Stomach (tissue), 9 donors: Measurements from ENCODE around the gene SH3TC1. TPM values are rescaled to one million over a fixed set of nuclear protein-coding genes. Genes with fewer than 3 reads are reported as not detected.

Experiments
- DNase-seq, 2 donors: peaks; one replicate each; pipeline versions ENCODE4 v3.0.0 to v3.0.0-alpha.2; 2013 to 2019
- H3K27ac ChIP-seq, 5 donors: fragments of 200-600 bp in 4 of 5; sonication (generic) in 4 of 5; one replicate each; pipeline ENCODE4 v1.5.1; 2013 to 2019; ENCODE audit warnings: mild to moderate bottlenecking in 1 of 5, moderate library complexity in 1 of 5
- H3K27me3 ChIP-seq, 3 donors: fragments of 200-600 bp; sonication (generic); one replicate each; pipeline ENCODE4 v1.5.1; 2017 to 2019; ENCODE audit warnings: mixed run types in 1 of 3
- H3K36me3 ChIP-seq, 4 donors: fragments of 200-600 bp; sonication (generic); 1 replicate in 3 of 4; 2 replicates in 1 of 4; pipeline ENCODE4 v1.5.1; 2016 to 2019
- H3K4me1 ChIP-seq, 4 donors: fragments of 200-600 bp; sonication (generic); one replicate each; pipeline ENCODE4 v1.5.1; 2016 to 2019
- H3K4me3 ChIP-seq, 4 donors: fragments of 200-600 bp; sonication (generic) in 3 of 4; one replicate each; pipeline ENCODE4 v1.5.1; 2016 to 2019; ENCODE audit warnings: mild to moderate bottlenecking in 1 of 4
- H3K9me3 ChIP-seq, 4 donors: fragments of 200-600 bp; sonication (generic); one replicate each; pipeline ENCODE4 v1.5.1; 2016 to 2019
- EP300 ChIP-seq: sonication (generic); formaldehyde crosslinking; IDR thresholded peaks from one replicate; pipeline ENCODE4 v1.6.1; 2017; ENCODE audit warnings: antibody characterized with exemption
- POLR2A ChIP-seq, 4 donors: fragments of 450-650 bp; IDR thresholded peaks; one replicate each; pipeline ENCODE4 v1.6.1; 2016; ENCODE audit warnings: antibody characterized with exemption in 4 of 4, control low read depth in 2 of 4, mild to moderate bottlenecking in 1 of 4, moderate library complexity in 1 of 4
- POLR2AphosphoS5 ChIP-seq, 3 donors: sonication (generic); formaldehyde crosslinking; IDR thresholded peaks; one replicate each; pipeline ENCODE4 v1.6.1; 2016; ENCODE audit warnings: antibody characterized with exemption in 3 of 3
- WGBS, 5 donors: extraction: QIAGEN DNeasy Blood & Tissue Kit in 3 of 5; methylation state at CpG; one replicate each; pipeline versions ENCODE4 v1.1.5 to v1.1.7; 2013 to 2018; 5-methylcytosine and 5-hydroxymethylcytosine counted together
- intact Hi-C: fragments of 100-400 bp; cut with DNase I; formaldehyde crosslinking; loops from one replicate; pipeline ENCODE4 v1.15.1; 2023; ENCODE audit warnings: low total_unique reads
- polyA plus RNA-seq, 3 donors: library from polyadenylated mRNA; stranded (reverse); fragments of 200-250 nt; gene quantifications; one replicate each; pipeline ENCODE4 v1.2.3, GENCODE V29; 2013
- total RNA-seq, 5 donors: library from RNA; depleted of rRNA; stranded (reverse); fragments of >200 nt; gene quantifications; one replicate each; pipeline versions ENCODE4 v1.1.0 to v1.2.3, GENCODE V29; 2014 to 2016
- TF ChIP-seq, protein P1 (sequence below), 7 experiments: fragments of 450-650 bp in 4 of 7; fragments of 200-600 bp in 3 of 7; sonication (generic) in 3 of 7; IDR thresholded peaks; one replicate each; pipeline ENCODE4 v1.5.1; 2016 to 2019; ENCODE audit warnings: antibody characterized with exemption in 7 of 7, control low read depth in 2 of 7, mild to moderate bottlenecking in 1 of 7
- donor health status: healthy with polysubstance abuse.
- donor health status: Bipolar disorder and iron deficiency.
- donor health status: healthy.

SH3TC1 gene
- total and polyA plus RNA-seq, 8 donors, result 12.0 to 96.2 (median 27.9) TPM

DNA sequence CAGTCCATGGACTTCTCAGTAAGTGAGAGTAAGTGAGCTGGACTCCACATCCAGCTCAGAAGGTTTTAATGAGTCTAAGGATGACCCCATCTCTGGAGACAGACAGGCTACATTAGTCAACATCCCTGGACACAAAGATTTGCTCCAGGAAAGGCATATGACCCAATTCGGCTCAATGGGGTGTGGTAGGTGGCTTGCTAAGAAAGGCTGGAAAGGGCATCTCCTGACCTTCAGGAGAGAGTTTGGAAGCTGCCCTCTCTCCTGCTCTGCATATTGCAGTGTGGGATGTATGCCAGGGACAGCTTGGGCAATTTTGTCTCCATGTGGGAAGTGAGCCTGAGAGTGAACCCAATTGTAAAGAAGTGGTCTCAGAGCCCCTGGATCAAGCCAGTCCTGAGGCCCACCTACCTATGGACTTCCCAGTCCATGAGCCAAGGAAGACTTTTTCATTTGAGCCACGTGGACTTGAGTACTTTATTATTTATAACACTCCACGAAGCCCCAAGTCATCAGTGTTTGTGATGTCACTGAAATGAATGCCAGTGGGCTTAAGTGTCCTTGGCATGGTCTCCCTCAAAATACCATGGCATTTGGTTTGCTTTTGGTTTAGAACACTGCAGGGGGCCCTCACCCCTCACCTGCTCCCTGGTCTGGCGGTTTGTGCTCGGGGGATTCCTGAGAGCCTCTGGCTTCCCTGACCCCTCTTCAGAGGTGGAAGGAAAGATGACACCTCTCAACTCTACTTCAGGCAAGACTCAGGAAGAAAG lies 30.1 kb upstream of the SH3TC1 start:
- no peak for TF ChIP-seq POLR2A (IDR thresholded peaks at IDR 0.05)
- no peak for TF ChIP-seq POLR2AphosphoS5 (IDR thresholded peaks at IDR 0.05)
- no peak for TF ChIP-seq EP300
- TF ChIP-seq, protein P1, sequence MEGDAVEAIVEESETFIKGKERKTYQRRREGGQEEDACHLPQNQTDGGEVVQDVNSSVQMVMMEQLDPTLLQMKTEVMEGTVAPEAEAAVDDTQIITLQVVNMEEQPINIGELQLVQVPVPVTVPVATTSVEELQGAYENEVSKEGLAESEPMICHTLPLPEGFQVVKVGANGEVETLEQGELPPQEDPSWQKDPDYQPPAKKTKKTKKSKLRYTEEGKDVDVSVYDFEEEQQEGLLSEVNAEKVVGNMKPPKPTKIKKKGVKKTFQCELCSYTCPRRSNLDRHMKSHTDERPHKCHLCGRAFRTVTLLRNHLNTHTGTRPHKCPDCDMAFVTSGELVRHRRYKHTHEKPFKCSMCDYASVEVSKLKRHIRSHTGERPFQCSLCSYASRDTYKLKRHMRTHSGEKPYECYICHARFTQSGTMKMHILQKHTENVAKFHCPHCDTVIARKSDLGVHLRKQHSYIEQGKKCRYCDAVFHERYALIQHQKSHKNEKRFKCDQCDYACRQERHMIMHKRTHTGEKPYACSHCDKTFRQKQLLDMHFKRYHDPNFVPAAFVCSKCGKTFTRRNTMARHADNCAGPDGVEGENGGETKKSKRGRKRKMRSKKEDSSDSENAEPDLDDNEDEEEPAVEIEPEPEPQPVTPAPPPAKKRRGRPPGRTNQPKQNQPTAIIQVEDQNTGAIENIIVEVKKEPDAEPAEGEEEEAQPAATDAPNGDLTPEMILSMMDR (IDR thresholded peaks at IDR 0.05), result no peak
- no peak overlapping the region for H3K27ac ChIP-seq
- H3K9me3 ChIP-seq, result peaks cover 0 to 14% (median 10%) of the 10 kb centered on the region in 4 donors
- H3K27me3 ChIP-seq, result peaks cover 0 to 14% (median 0%) of the 10 kb centered on the region in 3 donors
- peaks cover 0 to 10% (median under 1%) of the 10 kb centered on the region in 4 donors for H3K4me1 ChIP-seq
- H3K4me3 ChIP-seq, result no peak overlapping the region
- no peak for DNase-seq
- intact Hi-C loops, result no loop called here
- H3K36me3 ChIP-seq, result no peaks in the 10 kb centered on the region
- 73 to 90% (median 77%) methylated on average over 3 to 5 of the region's 5 CpGs for WGBS, 5 donors

DNA sequence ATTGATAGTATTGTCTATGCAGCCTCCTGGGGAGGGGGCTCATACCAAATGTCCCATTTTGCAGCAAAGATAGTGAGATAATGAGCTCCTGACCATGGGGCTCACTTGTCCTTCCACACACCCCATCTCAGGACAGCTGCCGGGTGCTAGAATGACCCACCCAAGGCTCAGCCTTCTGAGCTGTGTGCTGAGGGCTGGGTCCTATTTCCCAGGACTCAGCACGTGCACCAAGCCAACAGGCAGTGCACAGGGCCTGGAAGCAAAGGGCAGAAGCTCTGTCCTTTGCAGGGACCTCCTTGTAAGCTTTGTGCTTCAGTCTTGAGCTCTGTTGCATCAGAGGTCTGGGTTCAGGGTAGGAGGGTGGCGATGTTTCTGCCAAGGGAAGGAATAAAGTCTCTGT lies 29.3 kb upstream of the SH3TC1 start:
- TF ChIP-seq, protein P1 (IDR thresholded peaks at IDR 0.05), result no peak
- no peak for TF ChIP-seq POLR2AphosphoS5 (IDR thresholded peaks at IDR 0.05)
- no peak for TF ChIP-seq EP300
- no peak for TF ChIP-seq POLR2A (IDR thresholded peaks at IDR 0.05)
- WGBS, 5 donors, result 81 to 92% (median 85%) methylated on average over 3 of the region's 3 CpGs
- peaks cover 0 to 14% (median 10%) of the 10 kb centered on the region in 4 donors for H3K9me3 ChIP-seq

DNA sequence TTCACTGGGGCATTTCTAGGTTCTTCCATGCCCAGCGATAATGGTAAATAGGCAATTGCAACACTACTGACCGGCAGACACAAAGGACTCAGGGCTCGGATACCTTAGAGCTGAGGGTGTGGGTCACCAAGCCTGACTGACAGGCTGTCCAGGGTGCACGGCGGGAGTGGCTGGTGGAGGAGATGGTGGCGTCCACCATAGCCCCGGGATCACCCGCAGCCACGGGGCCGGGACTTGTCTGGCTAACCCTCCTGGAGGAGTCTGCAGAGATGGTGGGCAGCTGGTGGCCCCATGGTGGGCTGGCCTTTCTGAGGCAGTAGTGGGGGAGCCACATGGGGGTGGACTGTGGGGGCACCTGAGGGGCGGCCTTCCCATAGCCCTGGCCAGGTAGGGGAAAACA lies 28.7 kb upstream of the SH3TC1 start:
- WGBS, 5 donors, result 89 to 100% (median 93%) methylated on average over 4 to 11 of the region's 11 CpGs
- intact Hi-C loops, result no loop called here
- no peak overlapping the region for H3K4me3 ChIP-seq

More for the DNA sequence above, 29.3 kb upstream of the SH3TC1 start:
- intact Hi-C loops, result no loop called here
- no peaks in the 10 kb centered on the region for H3K36me3 ChIP-seq
- no peak for DNase-seq
- H3K27me3 ChIP-seq, result peaks cover 0 to 14% (median 0%) of the 10 kb centered on the region in 3 donors
- peaks cover 0 to 10% (median 0%) of the 10 kb centered on the region in 4 donors for H3K4me1 ChIP-seq
- H3K4me3 ChIP-seq, result no peak overlapping the region
- no peak overlapping the region for H3K27ac ChIP-seq

DNA sequence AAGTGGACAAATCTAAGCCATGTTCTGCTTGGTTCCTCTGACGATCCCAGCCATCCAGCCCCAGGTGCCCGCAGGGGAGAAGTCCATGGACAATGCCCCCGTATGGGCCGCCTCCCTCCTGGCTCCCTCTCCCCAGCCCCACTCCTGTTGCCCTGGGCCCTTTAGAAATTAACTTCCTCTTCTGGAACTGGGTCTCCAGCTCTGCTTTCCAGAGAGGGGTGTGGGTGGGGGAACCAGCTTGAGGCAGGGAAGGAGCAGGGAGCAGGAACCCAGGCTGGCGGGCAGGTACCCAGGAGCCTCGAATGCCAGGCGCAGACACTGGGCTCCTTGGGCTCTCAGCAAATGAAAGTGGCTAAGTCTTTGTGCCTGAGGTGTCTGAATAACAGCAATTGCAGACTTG lies 27.8 kb upstream of the SH3TC1 start:
- Histone ChIP-seq H3K36me3 (no peaks in the 10 kb centered on the region), H3K27ac (no peak overlapping the region), H3K4me3 (no peak overlapping the region), H3K4me1 (peaks cover 0 to 10% (median 0%) of the 10 kb centered on the region in 4 donors), H3K27me3 (peaks cover 0 to 14% (median 0%) of the 10 kb centered on the region in 3 donors), H3K9me3 (peaks cover 0 to 14% (median 10%) of the 10 kb centered on the region in 4 donors)
- TF ChIP-seq, protein P1 (IDR thresholded peaks at IDR 0.05), result no peak
- TF ChIP-seq EP300 (no peak), POLR2AphosphoS5 (IDR thresholded peaks at IDR 0.05) (no peak)
- no peak for DNase-seq
- intact Hi-C loops, result no loop called here
- WGBS, 5 donors, result 80 to 94% (median 89%) methylated on average over 7 of the region's 7 CpGs

More for the DNA sequence above, 28.7 kb upstream of the SH3TC1 start:
- peaks cover 0 to 14% (median 10%) of the 10 kb centered on the region in 4 donors for H3K9me3 ChIP-seq
- TF ChIP-seq, protein P1 (IDR thresholded peaks at IDR 0.05), result no peak
- no peak for TF ChIP-seq POLR2AphosphoS5 (IDR thresholded peaks at IDR 0.05)
- TF ChIP-seq POLR2A (IDR thresholded peaks at IDR 0.05), result no peak
- no peak for TF ChIP-seq EP300
- peaks cover 0 to 10% (median 0%) of the 10 kb centered on the region in 4 donors for H3K4me1 ChIP-seq
- H3K27ac ChIP-seq, result no peak overlapping the region
- H3K27me3 ChIP-seq, result peaks cover 0 to 14% (median 0%) of the 10 kb centered on the region in 3 donors
- DNase-seq, result no peak
- no peaks in the 10 kb centered on the region for H3K36me3 ChIP-seq
